RWPE1 (cell line): ENCODE data around the gene ALK.

Experiments used
- CTCF ChIA-PET: fragments of 350-600 bp; sonication (Branson Sonifier 250); formaldehyde crosslinking; extraction: SDS; loops from one replicate; lab custom pipeline; 2021; lab: Yijun Ruan, JAX
- POLR2A ChIA-PET: fragments of 400-600 bp; formaldehyde crosslinking; extraction: SDS; loops from one replicate; lab custom pipeline; 2020; ENCODE audit warnings: antibody characterized with exemption; ENCODE audit not compliant: low non-redundant PET; lab: Yijun Ruan, JAX
- DNase-seq: peaks from one replicate; pipeline ENCODE4 v3.0.0; 2012; ENCODE audit warnings: low spot score
- H3K27ac ChIP-seq: fragments of 450-650 bp; 2 replicates; pipeline ENCODE4 v1.5.1; 2017
- TF ChIP-seq, protein P1 (sequence below): fragments of 450-650 bp; conservative IDR thresholded peaks from 2 replicates; pipeline ENCODE4 v1.5.1; 2017; ENCODE audit warnings: low read depth, mild to moderate bottlenecking

The ALK gene

DNA sequence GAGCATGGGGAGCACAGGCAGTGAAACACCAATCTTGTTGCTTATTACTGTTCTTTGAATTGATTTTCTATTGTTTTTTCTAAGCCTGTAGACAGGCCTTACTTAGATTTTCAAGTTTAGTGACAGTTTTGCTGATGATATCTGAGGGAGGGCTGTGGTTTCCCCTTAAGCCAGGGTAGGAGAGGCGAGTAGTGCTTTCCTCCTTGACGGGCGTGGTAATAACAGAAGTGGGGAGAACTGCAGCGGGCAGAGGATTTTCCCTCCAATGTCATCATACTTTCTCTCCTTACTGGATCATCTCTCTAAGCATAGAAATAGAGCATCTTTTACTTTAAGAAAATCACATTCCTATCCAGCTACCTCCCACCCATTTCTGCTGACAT lies 314.4 kb downstream of the ALK start:
- TF ChIP-seq, protein P1, sequence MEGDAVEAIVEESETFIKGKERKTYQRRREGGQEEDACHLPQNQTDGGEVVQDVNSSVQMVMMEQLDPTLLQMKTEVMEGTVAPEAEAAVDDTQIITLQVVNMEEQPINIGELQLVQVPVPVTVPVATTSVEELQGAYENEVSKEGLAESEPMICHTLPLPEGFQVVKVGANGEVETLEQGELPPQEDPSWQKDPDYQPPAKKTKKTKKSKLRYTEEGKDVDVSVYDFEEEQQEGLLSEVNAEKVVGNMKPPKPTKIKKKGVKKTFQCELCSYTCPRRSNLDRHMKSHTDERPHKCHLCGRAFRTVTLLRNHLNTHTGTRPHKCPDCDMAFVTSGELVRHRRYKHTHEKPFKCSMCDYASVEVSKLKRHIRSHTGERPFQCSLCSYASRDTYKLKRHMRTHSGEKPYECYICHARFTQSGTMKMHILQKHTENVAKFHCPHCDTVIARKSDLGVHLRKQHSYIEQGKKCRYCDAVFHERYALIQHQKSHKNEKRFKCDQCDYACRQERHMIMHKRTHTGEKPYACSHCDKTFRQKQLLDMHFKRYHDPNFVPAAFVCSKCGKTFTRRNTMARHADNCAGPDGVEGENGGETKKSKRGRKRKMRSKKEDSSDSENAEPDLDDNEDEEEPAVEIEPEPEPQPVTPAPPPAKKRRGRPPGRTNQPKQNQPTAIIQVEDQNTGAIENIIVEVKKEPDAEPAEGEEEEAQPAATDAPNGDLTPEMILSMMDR = no peak
- no peak overlapping the region for H3K27ac ChIP-seq
- CTCF ChIA-PET = no interaction called here
- no peak for DNase-seq
- POLR2A ChIA-PET = no interaction called here

DNA sequence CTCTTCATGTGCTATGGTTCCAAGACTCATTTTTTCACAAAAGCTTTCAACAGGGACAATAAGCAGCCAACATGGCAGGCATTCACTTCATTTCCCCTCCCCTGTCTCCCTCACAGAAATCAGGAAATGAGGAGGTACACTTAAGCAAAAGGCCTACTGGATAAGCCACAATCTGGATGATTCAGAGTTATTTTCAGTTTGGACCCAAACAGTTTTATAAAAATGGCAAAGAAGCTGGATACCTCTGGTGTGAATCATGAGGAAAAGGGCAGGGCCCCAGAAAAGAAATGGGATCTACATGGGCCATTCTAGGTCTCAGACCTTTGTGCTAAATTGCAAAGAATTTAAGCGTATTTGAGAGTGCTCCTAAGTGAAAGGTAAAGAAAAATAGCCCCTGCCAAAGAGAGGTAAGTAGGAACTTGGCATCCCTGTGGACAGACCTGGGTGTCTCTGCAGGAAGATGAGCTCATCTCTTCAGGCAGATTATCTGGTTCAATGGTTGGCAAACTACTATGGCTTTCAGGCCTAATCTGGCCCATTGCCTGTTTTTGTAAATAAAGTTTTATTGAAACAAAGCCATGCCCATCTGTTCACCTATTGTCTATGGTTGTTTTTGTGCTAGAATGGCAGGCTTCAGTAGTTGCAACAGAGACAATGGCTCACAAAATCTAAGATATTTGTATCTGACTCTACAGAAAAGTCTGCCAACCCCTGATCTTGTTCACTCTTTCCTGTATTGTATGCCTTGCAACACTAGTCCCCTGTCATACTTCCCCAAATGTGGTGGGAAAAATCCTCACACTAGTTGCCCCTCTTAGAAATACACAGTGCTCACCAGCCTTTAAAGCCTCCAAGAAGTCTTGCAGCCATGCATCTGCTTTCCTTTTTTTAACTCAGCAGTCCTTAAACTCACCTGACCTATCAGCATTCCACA lies 315.0 kb downstream of the ALK start:
- TF ChIP-seq, protein P1 = no peak
- POLR2A ChIA-PET = no interaction called here
- peak; percentile 79 for DNase-seq
- H3K27ac ChIP-seq = peak overlapping the region; percentile 69; the same call in 1 of the 2 replicates
- CTCF ChIA-PET = no interaction called here

DNA sequence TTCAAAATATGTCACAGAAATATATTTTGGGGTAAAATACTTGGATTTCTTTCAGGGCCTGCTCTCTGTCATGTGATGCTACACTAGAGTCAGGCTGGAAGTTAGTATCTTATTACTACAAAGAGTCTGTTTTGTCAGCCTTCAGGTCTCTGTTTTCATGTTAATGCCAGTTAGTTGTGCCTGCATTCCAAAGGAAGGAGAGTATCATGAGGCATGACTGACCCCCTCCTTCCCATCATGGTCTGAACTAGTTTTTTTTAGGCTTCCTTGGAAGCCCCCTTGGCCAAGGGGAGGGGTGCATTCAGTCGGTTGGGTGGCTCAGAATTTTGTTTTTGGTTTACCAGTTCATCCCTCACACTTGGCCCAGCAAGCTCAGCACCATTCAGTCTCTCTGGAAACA lies 318.0 kb downstream of the ALK start:
- ChIA-PET CTCF (no interaction called here), POLR2A (no interaction called here)
- DNase-seq = no peak
- no peak overlapping the region for H3K27ac ChIP-seq
- TF ChIP-seq, protein P1 = no peak

DNA sequence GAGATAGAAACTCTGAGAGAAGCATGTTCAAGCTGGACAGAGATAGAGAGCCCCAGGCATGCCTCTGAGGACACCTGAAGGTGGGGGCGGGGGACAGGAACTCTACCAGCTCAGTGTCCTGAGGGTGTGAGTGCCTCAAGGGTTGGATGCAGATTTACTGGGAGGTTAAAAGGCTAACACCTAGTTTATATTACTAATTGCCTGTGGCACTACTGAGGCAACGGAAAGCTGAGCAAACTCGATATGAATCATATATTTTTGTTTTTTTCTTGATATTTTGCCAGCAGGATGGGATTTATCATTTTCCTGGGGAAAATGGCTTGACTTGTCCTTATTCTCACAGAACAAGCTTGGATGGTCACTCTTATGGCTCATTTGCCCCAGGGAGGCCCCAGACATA lies 319.5 kb downstream of the ALK start:
- TF ChIP-seq, protein P1 = no peak
- DNase-seq = peak; percentile 46
- POLR2A ChIA-PET = no interaction called here
- H3K27ac ChIP-seq = no peak overlapping the region
- CTCF ChIA-PET = interaction anchor here (0.7 kb wide), 1 partner anchor 291 kb away, joined by 3 read pairs; no protein-coding TSS in a partner anchor

DNA sequence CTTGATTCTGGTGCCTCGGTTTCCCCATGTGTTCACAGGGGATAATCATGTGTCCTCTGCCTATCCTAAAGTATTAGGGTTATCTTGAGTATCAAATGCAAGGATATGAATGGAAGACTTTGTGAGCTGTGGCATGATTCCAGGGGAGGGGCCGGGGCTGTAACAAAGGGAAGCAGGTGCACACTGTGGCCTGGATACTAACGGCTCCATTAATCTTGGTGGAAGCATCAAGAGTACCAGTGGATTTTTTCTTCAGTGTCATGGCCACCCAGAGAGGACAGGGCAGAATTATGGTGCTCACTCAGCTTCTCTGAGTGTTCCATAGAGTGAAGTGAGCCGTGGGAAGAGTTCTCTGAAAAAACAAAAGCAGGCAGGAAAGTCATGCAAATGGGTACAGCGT lies 320.1 kb downstream of the ALK start:
- POLR2A ChIA-PET = no interaction called here
- no peak overlapping the region for H3K27ac ChIP-seq
- DNase-seq = no peak
- TF ChIP-seq, protein P1 = no peak
- CTCF ChIA-PET = no interaction called here

DNA sequence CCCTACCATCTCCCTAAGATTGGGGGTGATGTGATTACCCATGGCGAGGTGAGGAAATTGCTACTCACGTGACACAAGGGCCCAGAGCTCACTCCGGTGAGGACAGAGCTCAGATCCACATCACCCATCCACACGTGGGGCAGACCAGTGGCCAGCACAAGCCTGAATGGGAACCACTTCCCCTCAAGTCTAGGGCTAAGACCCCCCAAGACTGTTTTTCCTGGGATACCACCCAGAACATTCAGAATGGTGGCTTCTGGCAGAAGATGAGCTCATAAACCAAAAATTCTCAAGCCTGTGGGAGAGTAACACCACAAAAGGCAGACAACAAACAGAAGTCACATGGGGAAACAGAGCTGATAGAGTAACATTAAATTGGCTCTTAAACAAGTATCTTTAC lies 321.4 kb downstream of the ALK start:
- no peak overlapping the region for H3K27ac ChIP-seq
- DNase-seq = no peak
- TF ChIP-seq, protein P1 = no peak
- ChIA-PET CTCF (no interaction called here), POLR2A (no interaction called here)
